Ishikawa (cell line): ENCODE measurements around the gene UACA.

Experiments used
- CREB1 ChIP-seq: IDR thresholded peaks from 2 replicates; pipeline ENCODE4 v1.6.1; 2012; ENCODE audit warnings: low read depth
- MAX ChIP-seq: IDR thresholded peaks from 2 replicates; pipeline ENCODE4 v1.6.1; 2012

- TF ChIP-seq CREB1, result no peak
- no peak for TF ChIP-seq MAX
These were observed 133.6 kb downstream of the UACA start for GRCh38 chr15:70629735-70630273.
